ENCODE data around the gene BLVRA. TPM values are rescaled to one million over a fixed set of nuclear protein-coding genes. Genes with fewer than 3 reads are reported as not detected.

Gene BLVRA
- polyA plus RNA-seq, 1 donor from 2014 or later: 34.4 TPM

DNA sequence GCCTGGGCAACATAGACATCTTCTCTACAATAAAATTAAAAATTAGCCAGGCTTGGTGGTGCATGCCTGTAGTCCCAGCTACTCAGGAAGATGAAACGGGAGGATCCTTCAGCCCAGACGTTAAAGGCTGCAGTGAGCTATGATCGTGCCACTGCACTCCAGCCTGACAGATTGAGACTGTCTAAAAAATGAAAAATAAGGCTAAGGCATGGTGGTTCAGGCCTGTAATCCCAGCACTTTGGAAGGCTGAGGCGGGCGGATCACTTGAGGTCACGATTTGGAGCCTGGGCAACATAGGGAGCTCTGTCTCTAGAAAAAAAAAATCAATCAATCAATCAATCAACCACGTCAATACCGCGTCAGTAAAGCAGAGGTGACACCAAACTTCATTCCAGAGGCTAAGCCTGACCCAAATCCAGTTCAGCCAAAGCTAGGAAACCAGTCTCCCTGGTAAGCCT, 79.8 kb downstream of the BLVRA start:
- Mint-ChIP-seq H3K4me1 (peaks cover 14 to 21% (median 16%) of the 10 kb centered on the region in 3 donors), H3K27ac (peak overlapping the region in 1 of 3 donors; percentile 3), H3K9me3 (peaks cover 0 to 1% (median 0%) of the 10 kb centered on the region in 3 donors), H3K36me3 (no peaks in the 10 kb centered on the region), H3K4me3 (peak overlapping the region in 3 of 4 donors; percentile 38 to 81 (median 48)), H3K27me3 (no peaks in the 10 kb centered on the region)

DNA sequence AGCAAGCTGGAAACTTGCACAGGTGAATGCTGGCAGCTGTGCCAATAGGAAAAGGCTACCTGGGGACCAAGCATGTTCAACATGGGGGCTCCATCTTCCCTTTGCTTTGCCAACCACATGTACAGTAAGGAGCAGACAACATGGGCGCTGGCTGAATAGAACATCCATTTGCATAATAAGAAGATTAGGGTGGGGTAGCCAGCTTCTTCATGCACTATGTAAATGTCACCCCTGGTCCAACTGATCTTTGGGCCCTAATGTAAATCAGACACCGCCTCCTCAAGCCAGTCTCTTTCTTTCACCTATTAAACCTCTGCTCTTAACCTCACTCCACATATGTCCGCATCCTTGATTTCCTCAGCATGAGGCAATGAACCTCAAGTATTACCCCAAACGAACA, 84.8 kb downstream of the BLVRA start:
- Mint-ChIP-seq H3K36me3 (no peaks in the 10 kb centered on the region), H3K9me3 (no peaks in the 10 kb centered on the region), H3K27me3 (peaks cover 2% of the 10 kb centered on the region), H3K27ac (no peak overlapping the region), H3K4me3 (no peak overlapping the region), H3K4me1 (peaks cover 3 to 7% (median 4%) of the 10 kb centered on the region in 3 donors)

DNA sequence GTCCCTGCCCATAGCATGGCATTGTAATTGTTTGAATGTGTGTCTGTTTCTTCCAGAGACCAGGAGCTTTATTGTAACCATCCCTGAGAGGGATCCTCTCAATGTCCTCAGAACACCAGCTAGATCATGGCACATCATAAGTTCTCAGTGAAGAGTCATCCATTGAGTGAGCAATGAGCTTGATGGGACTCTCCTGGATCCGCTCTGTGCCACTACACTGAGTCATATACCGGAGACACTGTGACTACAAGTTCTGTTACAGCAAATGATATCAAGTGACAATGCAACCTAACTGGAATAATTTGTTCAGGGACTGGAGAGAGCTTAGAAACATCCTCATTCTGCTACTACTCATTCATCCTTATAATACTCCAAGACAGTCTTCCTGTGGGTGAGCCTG, 85.8 kb downstream of the BLVRA start:
- no peak overlapping the region for H3K4me3 Mint-ChIP-seq
- no peak overlapping the region for H3K27ac Mint-ChIP-seq
- no peaks in the 10 kb centered on the region for H3K9me3 Mint-ChIP-seq
- H3K4me1 Mint-ChIP-seq: no peaks in the 10 kb centered on the region
- H3K36me3 Mint-ChIP-seq: no peaks in the 10 kb centered on the region
- peaks cover 2% of the 10 kb centered on the region for H3K27me3 Mint-ChIP-seq

DNA sequence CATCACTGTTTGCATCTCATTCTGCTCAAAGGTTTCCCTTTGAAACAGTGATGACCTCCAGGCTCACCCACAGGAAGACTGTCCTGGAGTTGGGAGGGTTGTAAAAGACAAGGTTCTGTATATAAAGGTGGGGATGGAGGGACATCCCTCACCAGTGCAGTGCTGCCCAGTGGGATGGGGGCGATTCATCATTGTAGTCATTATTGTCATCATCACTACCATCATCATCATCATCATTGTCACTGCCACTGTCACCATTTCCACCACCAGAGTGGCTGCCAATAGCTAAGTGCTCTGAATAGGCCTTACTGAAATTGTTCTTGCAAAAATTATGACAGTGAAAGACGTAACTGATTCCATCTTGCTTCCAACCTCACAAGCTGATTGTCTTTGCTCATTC, 86.2 kb downstream of the BLVRA start:
- H3K36me3 Mint-ChIP-seq: no peaks in the 10 kb centered on the region
- no peaks in the 10 kb centered on the region for H3K9me3 Mint-ChIP-seq
- H3K27ac Mint-ChIP-seq: no peak overlapping the region
- peaks cover 2% of the 10 kb centered on the region for H3K27me3 Mint-ChIP-seq
- H3K4me1 Mint-ChIP-seq: no peaks in the 10 kb centered on the region
- no peak overlapping the region for H3K4me3 Mint-ChIP-seq

DNA sequence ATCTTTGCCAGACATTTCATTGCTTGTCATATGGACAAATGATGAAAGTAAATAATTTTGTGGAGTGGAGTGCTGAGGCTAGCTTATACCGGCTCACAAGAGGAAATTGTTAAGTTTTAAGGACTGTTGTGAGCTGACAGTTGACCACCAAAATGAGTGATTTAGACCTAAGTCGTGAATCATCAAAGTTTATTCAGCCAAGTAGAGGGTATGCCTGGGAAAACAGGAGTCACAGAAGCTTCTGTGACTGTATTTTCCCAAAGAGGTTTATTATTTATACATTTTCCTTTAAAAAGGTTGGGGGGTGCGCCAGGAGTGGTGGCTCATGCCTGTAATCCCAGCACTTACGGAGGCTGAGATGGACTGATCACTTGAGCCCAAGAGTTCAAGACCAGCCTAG, 89.0 kb downstream of the BLVRA start:
- no peak overlapping the region for H3K4me3 Mint-ChIP-seq
- H3K9me3 Mint-ChIP-seq: no peaks in the 10 kb centered on the region
- no peak overlapping the region for H3K27ac Mint-ChIP-seq
- H3K27me3 Mint-ChIP-seq: peaks cover 2% of the 10 kb centered on the region
- no peaks in the 10 kb centered on the region for H3K4me1 Mint-ChIP-seq
- H3K36me3 Mint-ChIP-seq: no peaks in the 10 kb centered on the region

DNA sequence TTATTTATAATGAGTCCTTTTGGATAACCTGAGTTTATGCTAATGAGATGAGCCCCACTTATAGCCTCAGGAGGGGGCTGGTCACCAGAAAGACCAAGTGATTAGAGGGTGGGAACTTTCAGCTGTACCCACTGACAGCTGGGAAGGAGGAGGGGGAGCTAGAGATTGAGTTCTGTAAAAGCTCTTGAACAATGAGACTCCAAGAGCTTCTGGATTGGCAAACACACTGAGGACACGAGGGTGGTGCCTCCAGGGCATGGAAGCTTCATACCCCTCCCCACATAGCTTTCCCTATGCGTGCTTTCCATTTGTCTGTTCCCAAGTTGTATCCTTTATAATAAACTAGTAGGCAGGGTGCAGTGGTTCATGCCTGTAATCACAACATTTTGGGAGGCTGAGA, 90.6 kb downstream of the BLVRA start:
- H3K36me3 Mint-ChIP-seq: no peaks in the 10 kb centered on the region
- H3K4me1 Mint-ChIP-seq: no peaks in the 10 kb centered on the region
- H3K27ac Mint-ChIP-seq: no peak overlapping the region
- H3K27me3 Mint-ChIP-seq: peaks cover 2% of the 10 kb centered on the region
- H3K4me3 Mint-ChIP-seq: no peak overlapping the region
- H3K9me3 Mint-ChIP-seq: no peaks in the 10 kb centered on the region

DNA sequence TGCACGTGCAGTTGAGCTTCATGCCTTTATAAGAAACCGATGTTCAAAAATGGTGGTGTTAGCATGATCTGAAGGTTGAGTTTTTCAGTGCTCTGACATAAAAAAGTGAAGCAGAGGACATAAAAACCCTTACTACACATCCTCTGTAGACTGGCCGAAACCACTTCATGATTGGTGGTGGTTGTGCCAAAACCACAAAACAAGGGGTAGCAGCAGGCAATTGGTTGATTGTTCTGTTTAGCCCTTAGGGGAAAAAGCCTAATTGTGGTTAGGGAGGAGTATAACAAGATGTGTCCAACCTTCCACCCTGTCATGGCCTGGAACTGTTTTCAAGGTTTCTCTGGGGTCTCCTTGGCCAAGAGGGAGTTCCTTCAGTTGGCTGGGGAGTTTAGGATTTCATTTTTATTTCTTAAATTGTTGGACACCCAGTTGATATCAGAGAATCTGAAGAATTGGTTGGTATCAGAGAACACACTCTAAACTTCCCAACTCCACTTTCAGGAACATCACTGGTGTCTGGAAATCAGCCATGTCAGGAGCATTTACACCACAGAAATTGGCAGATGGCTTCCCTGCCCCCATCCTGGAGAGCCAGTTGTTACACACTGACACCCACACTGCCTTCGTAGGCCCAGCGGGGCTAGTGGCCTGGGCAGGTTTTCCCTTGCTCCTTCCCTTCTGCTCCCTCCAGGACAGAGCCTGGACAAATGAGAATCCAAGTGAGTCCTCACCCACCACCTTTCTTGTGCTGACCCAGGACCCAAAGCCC, 92.1 kb downstream of the BLVRA start:
- Mint-ChIP-seq H3K27ac (no peak overlapping the region), H3K36me3 (no peaks in the 10 kb centered on the region), H3K9me3 (no peaks in the 10 kb centered on the region), H3K4me1 (no peaks in the 10 kb centered on the region), H3K27me3 (peaks cover 2% of the 10 kb centered on the region), H3K4me3 (no peak overlapping the region)

DNA sequence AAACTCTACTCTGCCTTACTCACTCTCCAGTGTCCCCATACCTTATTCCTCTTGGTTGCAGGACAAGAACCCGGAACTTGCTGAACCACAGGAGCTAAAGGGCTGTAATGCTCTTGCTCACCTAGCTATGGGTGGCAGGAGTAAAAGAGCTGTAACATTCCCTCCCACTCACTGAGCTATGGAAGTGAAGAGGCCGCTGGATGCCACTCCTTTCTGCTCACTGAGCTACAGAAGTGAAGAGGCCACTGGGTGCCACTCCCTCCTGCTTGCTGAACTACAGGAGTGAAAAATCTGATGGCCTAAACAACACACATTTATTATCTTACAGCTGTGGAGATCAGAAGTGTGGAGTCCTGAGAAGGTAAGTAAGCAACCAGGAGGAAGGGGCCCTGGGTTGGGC, 93.3 kb downstream of the BLVRA start:
- no peaks in the 10 kb centered on the region for H3K9me3 Mint-ChIP-seq
- no peak overlapping the region for H3K4me3 Mint-ChIP-seq
- H3K36me3 Mint-ChIP-seq: no peaks in the 10 kb centered on the region
- H3K4me1 Mint-ChIP-seq: no peaks in the 10 kb centered on the region
- no peak overlapping the region for H3K27ac Mint-ChIP-seq
- peaks cover 2% of the 10 kb centered on the region for H3K27me3 Mint-ChIP-seq

DNA sequence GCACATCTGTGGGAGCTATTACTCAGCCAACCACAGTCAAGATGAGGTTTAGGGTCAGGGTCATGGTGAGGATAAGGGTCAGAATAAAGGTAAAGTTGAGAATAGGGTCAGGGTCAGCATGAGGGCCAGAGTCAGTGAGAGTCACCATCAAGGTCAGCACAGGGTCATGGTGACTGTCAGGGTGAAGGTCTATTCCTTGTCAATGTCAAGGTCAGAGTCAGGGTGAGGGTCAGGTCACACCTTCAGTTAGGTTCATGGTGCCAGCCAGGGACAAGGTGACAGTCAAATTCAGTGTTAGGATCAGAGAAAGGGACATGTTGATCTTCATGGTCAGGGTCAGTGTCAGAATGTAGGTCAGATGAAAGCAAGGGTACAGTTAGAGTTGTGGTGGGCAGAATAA, 96.7 kb downstream of the BLVRA start:
- H3K27ac Mint-ChIP-seq: no peak overlapping the region
- no peaks in the 10 kb centered on the region for H3K9me3 Mint-ChIP-seq
- H3K36me3 Mint-ChIP-seq: no peaks in the 10 kb centered on the region
- peaks cover 3% of the 10 kb centered on the region for H3K27me3 Mint-ChIP-seq
- no peak overlapping the region for H3K4me3 Mint-ChIP-seq
- no peaks in the 10 kb centered on the region for H3K4me1 Mint-ChIP-seq

DNA sequence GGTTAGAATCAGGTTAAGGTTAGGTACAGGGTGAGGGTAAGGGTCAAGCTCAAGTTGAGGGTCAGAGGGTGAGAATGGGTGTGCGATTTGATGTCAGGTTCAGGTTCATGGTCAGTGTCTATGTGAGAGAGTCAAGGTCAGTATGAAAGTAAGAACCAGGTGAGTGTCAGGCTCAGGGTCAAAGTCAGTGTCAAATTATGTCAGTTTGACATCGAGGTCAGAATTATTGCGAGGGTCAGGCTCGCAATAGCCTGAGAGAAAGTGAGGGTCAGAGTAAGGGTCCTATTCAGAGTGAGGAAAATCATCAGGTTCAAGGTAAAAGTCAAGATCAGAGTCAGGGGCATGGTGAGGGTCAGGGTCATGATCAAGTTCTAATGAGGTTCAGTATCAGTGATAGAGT, 97.8 kb downstream of the BLVRA start:
- Mint-ChIP-seq H3K27ac (no peak overlapping the region), H3K36me3 (no peaks in the 10 kb centered on the region), H3K4me1 (no peaks in the 10 kb centered on the region), H3K4me3 (no peak overlapping the region), H3K9me3 (no peaks in the 10 kb centered on the region), H3K27me3 (peaks cover 3% of the 10 kb centered on the region)

Other genes starting within 250 kb of the BLVRA start
- 175 TPM for gene STK17A, start 175.6 kb upstream of the BLVRA start, polyA plus RNA-seq
- 48.5 TPM for gene COA1, start 29.2 kb upstream of the BLVRA start, polyA plus RNA-seq
- 136 TPM for gene MRPS24, start 110.8 kb downstream of the BLVRA start, polyA plus RNA-seq
- 24.4 TPM for gene URGCP, start 147.9 kb downstream of the BLVRA start, polyA plus RNA-seq
- gene UBE2D4, start 167.8 kb downstream of the BLVRA start, polyA plus RNA-seq: 15.1 TPM
- gene SPDYE1, start 239.2 kb downstream of the BLVRA start, polyA plus RNA-seq: 0.10 TPM